BE2C (cell line): Measurements from ENCODE around the gene MBOAT1.
A peak's percentile ranks its signal among the peaks of the same experiment; 100 is the strongest.

Experiments
- DNase-seq: peaks from one replicate; pipeline ENCODE4 v3.0.0-alpha.2; 2020
- H3K27me3 ChIP-seq: fragments of 250-450 bp; sonication (Bioruptor Pico); 2 replicates; pipeline ENCODE4 v1.5.1; 2020; ENCODE audit warnings: mild to moderate bottlenecking
- H3K36me3 ChIP-seq: fragments of 250-450 bp; sonication (Bioruptor Pico); 2 replicates; pipeline ENCODE4 v1.5.1; 2020; ENCODE audit warnings: mild to moderate bottlenecking
- H3K4me1 ChIP-seq: fragments of 250-450 bp; sonication (Bioruptor Pico); 2 replicates; pipeline ENCODE4 v1.5.1; 2020
- H3K4me3 ChIP-seq: 2 replicates; pipeline ENCODE4 v1.5.1; 2011; ENCODE audit warnings: low read depth, low read length
- H3K9me3 ChIP-seq: fragments of 250-450 bp; sonication (Bioruptor Pico); 2 replicates; pipeline ENCODE4 v1.5.1; 2020
- TF ChIP-seq, protein P1 (sequence below): IDR thresholded peaks from 2 replicates; pipeline ENCODE4 v1.5.1; 2012; ENCODE audit warnings: mild to moderate bottlenecking, low read depth, low read length

The MBOAT1 gene

DNA sequence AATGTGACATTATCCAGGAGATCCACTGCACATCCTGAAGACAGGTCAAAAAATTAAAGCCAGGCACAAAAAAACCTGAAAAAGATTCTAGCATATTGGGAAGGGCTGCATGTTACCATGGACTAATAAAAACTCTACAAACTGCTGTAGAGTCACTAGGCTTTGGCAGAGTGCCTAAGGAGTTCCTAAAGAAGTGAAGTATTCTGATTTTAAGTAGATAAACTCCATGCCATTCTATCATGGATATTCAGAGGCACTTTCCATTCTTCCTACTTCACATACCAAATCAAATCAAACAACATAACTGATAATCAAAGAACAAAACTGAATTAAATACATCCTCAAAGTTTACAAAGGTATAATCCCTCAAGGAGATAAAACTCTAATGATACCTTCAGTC lies 3.0 kb upstream of the MBOAT1 start:
- DNase-seq, result no peak

DNA sequence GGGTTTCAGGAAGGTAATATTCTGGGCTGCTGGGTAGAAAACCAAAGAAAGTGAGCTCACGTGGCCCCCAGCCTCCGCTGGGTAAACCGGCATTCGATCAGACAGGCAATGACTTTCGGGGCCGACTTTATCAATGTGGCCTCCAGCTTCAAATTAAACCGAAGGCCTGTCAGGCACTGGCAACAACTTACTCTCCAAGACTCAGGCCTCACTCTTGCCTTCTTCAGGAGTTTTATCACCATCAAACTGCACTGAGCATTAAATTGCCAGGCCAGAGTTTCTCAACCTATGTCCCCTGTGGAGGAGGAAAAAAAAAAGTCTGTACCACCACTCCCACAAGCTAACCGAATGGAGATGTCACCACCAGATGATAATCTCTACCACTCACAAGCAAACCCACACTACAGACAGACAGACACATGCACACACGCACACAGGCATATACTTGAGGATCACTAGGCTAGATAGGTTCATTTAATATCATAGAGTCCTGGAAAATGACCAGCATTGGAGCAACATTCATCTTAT lies 1.1 kb upstream of the MBOAT1 start:
- no peaks in the 10 kb centered on the region for H3K36me3 ChIP-seq
- H3K4me3 ChIP-seq, result peak overlapping the region; percentile 53; the same call in 1 of the 2 replicates
- TF ChIP-seq, protein P1, sequence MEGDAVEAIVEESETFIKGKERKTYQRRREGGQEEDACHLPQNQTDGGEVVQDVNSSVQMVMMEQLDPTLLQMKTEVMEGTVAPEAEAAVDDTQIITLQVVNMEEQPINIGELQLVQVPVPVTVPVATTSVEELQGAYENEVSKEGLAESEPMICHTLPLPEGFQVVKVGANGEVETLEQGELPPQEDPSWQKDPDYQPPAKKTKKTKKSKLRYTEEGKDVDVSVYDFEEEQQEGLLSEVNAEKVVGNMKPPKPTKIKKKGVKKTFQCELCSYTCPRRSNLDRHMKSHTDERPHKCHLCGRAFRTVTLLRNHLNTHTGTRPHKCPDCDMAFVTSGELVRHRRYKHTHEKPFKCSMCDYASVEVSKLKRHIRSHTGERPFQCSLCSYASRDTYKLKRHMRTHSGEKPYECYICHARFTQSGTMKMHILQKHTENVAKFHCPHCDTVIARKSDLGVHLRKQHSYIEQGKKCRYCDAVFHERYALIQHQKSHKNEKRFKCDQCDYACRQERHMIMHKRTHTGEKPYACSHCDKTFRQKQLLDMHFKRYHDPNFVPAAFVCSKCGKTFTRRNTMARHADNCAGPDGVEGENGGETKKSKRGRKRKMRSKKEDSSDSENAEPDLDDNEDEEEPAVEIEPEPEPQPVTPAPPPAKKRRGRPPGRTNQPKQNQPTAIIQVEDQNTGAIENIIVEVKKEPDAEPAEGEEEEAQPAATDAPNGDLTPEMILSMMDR, result no peak
- H3K9me3 ChIP-seq, result no peaks in the 10 kb centered on the region
- H3K27me3 ChIP-seq, result peaks cover 12% of the 10 kb centered on the region
- H3K4me1 ChIP-seq, result no peaks in the 10 kb centered on the region
- no peak for DNase-seq

More for the DNA sequence above, 3.0 kb upstream of the MBOAT1 start:
- Histone ChIP-seq H3K4me3 (no peak overlapping the region), H3K9me3 (no peaks in the 10 kb centered on the region), H3K4me1 (no peaks in the 10 kb centered on the region), H3K36me3 (no peaks in the 10 kb centered on the region), H3K27me3 (peaks cover 12% of the 10 kb centered on the region)
- TF ChIP-seq, protein P1, result no peak

DNA sequence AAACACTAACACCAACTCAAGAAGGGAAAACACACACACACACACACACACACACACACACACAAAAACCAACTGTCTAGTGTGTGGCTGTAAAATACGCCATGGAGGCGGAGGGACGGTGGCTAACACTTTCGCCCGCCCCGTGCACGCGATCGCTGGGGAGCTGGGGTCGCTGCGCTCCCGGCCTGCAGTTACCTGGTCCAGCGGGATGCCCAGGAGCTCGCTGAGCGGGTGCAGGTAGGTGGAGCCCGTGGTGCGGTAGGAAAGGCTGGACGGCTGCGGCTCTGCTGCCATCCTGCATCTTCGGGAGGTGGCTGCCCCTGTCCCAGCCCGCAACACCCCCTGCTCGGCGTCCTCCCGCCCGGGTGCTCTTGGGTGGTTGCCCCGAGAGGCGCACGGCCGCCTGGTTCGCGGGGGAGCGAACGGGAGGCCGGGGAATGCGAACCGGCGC lies 303 bp downstream of the MBOAT1 start:
- DNase-seq, result no peak
- Histone ChIP-seq H3K4me1 (no peaks in the 10 kb centered on the region), H3K9me3 (no peaks in the 10 kb centered on the region), H3K36me3 (no peaks in the 10 kb centered on the region), H3K4me3 (peak overlapping the region; percentile 53), H3K27me3 (peaks cover 12% of the 10 kb centered on the region)
- TF ChIP-seq, protein P1, result no peak

DNA sequence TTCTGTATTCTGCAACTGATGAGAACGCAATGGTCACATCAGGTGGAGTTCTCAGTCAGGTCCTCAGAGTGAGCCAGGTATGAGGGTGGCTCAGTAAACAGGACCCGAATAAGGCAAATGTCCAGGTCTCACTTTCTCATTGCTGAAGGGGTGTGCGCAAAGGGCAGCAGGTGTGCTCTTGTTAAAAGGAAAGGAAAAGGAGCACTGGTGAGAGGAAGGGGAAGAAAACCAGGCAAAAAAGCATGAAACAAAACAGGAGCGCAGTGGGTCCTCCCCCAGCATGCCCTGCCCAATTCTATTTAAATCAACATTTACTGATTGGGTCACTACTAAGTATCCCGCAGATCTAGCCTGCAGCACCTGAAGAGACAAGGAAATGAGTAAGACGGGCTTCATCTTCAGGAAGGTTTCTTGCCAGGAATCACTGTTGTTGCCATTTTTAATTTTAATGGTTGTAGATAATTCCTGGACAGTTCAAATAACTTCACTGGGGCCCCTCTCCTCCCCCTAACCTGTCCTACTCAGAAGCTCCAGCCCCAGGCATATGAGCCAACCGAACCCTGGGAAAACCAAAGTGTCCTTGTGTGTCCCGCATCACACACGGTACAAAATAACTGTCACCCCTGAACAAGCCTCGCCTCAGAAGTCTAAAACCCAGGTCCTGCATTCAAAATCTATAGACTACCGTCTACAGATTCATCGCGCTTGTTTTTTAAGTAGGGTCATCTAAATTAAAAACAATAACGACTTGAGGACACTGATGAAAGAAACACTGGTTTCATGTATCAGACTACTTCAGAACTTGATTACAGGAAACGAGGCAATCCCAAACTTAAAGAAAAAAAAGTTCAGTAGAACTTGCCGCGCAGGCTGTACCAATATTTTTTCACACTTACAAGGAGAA lies 980 bp downstream of the MBOAT1 start:
- no peak overlapping the region for H3K4me3 ChIP-seq
- DNase-seq, result no peak
- peaks cover 12% of the 10 kb centered on the region for H3K27me3 ChIP-seq
- no peaks in the 10 kb centered on the region for H3K36me3 ChIP-seq
- TF ChIP-seq, protein P1, result no peak
- H3K4me1 ChIP-seq, result no peaks in the 10 kb centered on the region
- H3K9me3 ChIP-seq, result no peaks in the 10 kb centered on the region

DNA sequence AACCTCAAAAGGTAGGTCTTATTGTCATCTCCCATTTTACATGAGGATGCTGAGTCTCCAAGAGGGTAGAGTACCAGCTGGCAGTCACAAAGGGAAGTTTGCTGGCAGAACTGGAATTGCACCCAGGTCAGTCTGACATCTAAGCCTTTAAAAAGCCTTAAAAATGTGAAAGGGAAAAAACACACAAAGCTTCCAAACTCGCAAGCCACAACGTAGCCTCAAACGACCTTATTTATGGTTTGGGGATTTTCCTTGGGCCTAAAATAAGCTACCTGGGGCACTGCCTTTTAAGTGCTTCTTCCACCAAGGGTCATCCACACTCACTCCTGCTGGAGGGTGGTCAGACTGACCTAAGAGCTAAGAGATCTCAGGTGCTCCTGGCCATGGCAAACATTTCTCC lies 2.1 kb downstream of the MBOAT1 start:
- TF ChIP-seq, protein P1, result no peak
- H3K36me3 ChIP-seq, result no peaks in the 10 kb centered on the region
- no peak for DNase-seq
- no peaks in the 10 kb centered on the region for H3K4me1 ChIP-seq
- no peaks in the 10 kb centered on the region for H3K9me3 ChIP-seq
- H3K4me3 ChIP-seq, result no peak overlapping the region
- peaks cover 12% of the 10 kb centered on the region for H3K27me3 ChIP-seq
